ENCODE results near the gene SYT11. TPM values are rescaled to one million over a fixed set of nuclear protein-coding genes. Genes with fewer than 3 reads are reported as not detected.

SYT11 gene
- polyA plus RNA-seq (2011; rRNA removed) (2.5 and 2.6 TPM in 2 replicates), polyA plus RNA-seq (2017; fragmentation: RNase III; extraction: RNeasy Plus Mini Kit Qiagen cat#74134 plus additional on column Dnase treatment) (1.9 to 3.0 TPM (median 2.8 TPM) in 3 replicates), polyA minus RNA-seq (2011; rRNA and poly(A)+ RNA removed) (2.5 and 3.9 TPM in 2 replicates)
- polyA plus RNA-seq (2012; cell fraction: cytosol; rRNA removed): 0.78 and 1.00 TPM in 2 replicates
- polyA plus RNA-seq (2012; cell fraction: nucleus; rRNA removed): 1.3 and 1.6 TPM in 2 replicates

GRCh38 chr1:155859234-155859829, at the start of gene SYT11:
SYT11 (plus strand) TSS chr1:155859567; CDS start chr1:155859762, 195 bp downstream.
- ChIA-PET POLR2A (interaction anchor here (0.7 kb wide), 1 partner anchor 75 kb away, joined by 4 read pairs; the partner anchor contains the start of gene KHDC4), CTCF (interaction anchor here (0.8 to 3.9 kb wide), 3 partner anchors 10 to 130 kb away, joined by 4 to 14 read pairs (median 4); no protein-coding TSS in a partner anchor)
- Histone ChIP-seq H3K4me1 (peaks cover 16% of the 10 kb centered on the region), H3K4me2 (peak within 1 kb of the TSS; percentile 70), H3K27ac (peak within 1 kb of the TSS; percentile 67 to 90), H3K9me3 (no peaks in the 10 kb centered on the region), H3K4me3 (peak within 1 kb of the TSS; percentile 49)
- FAIRE-seq (no peak), DNase-seq (ENCODE audit: low read depth in 1 of 2, low spot score in 1 of 2) (peak; percentile 91 to 94), ATAC-seq (peak; percentile 78 to 89)
- TF ChIP-seq CHD4 (IDR thresholded peaks at IDR 0.05; ENCODE audit: borderline replicate concordance) (no peak), REST (IDR thresholded peaks at IDR 0.05) (no peak), TP53 (CRISPR knock-in tag; IDR thresholded peaks at IDR 0.05) (no peak), PHF8 (IDR thresholded peaks at IDR 0.05; ENCODE audit: borderline replicate concordance, low read depth) (no peak), KDM1A (IDR thresholded peaks at IDR 0.05; ENCODE audit: low read depth) (peak; percentile 98), EHF (CRISPR knock-in tag; IDR thresholded peaks at IDR 0.05) (no peak), RNF2 (IDR thresholded peaks at IDR 0.05; ENCODE audit: borderline replicate concordance, low read depth) (no peak), JUN (IDR thresholded peaks at IDR 0.05) (0 out of 5 replicates have a peak, but pooled peaks of 1 of the 2 experiments have one; percentile 31), ZSCAN20 (CRISPR knock-in tag; IDR thresholded peaks at IDR 0.05) (no peak), TFCP2L1 (CRISPR knock-in tag; IDR thresholded peaks at IDR 0.05) (no peak)
- 6% methylated on average over 31 of the region's 33 CpGs for WGBS (ENCODE audit: missing lambda C conversion rate)

GRCh38 chr1:155812878-155813277, 46.5 kb upstream of the SYT11 start:
- Histone ChIP-seq H3K4me3 (no peak overlapping the region), H3K4me2 (no peak overlapping the region), H3K27ac (no peak overlapping the region), H3K9me3 (no peaks in the 10 kb centered on the region), H3K4me1 (no peaks in the 10 kb centered on the region)
- WGBS (ENCODE audit: missing lambda C conversion rate): 94% methylated on average over 1 of the region's 1 CpG
- FAIRE-seq: no peak
- no peak for TF ChIP-seq EHF (CRISPR knock-in tag; IDR thresholded peaks at IDR 0.05)
- TF ChIP-seq FOSB (CRISPR knock-in tag; IDR thresholded peaks at IDR 0.05): no peak
- TF ChIP-seq HES2 (IDR thresholded peaks at IDR 0.05): no peak
- ChIA-PET CTCF (no interaction called here), POLR2A (no interaction called here)
- no peak for DNase-seq (ENCODE audit: low read depth in 1 of 2, low spot score in 1 of 2)
- ATAC-seq: no peak

GRCh38 chr1:155813672-155814071, 45.7 kb upstream of the SYT11 start:
- ATAC-seq: no peak
- Histone ChIP-seq H3K4me2 (no peak overlapping the region), H3K4me1 (no peaks in the 10 kb centered on the region), H3K9me3 (no peaks in the 10 kb centered on the region), H3K4me3 (no peak overlapping the region), H3K27ac (no peak overlapping the region)
- peak; percentile 32 for FAIRE-seq
- DNase-seq (ENCODE audit: low read depth in 1 of 2, low spot score in 1 of 2): no peak
- ChIA-PET POLR2A (no interaction called here), CTCF (no interaction called here)
- TF ChIP-seq ESRRA (IDR thresholded peaks at IDR 0.05; ENCODE audit: borderline replicate concordance, low read length): no peak
- TF ChIP-seq ZC3H11A (IDR thresholded peaks at IDR 0.05): no peak
- no peak for TF ChIP-seq HOXB13 (CRISPR knock-in tag; IDR thresholded peaks at IDR 0.05; ENCODE audit: low read depth)
- TF ChIP-seq ATOH8 (CRISPR knock-in tag; IDR thresholded peaks at IDR 0.05; ENCODE audit: low read depth): no peak
- TF ChIP-seq EHMT2 (IDR thresholded peaks at IDR 0.05; ENCODE audit: low read depth): no peak
- no peak for TF ChIP-seq HDAC2 (IDR thresholded peaks at IDR 0.05)
- TF ChIP-seq JUNB (IDR thresholded peaks at IDR 0.05): no peak
- TF ChIP-seq CHD2 (IDR thresholded peaks at IDR 0.05; ENCODE audit: low read length, partially characterized antibody): no peak
- 93% methylated on average over 3 of the region's 3 CpGs for whole genome bisulfite sequencing (ENCODE audit: missing lambda C conversion rate)

Measured in A549 (cell line).